GM18868 (cell line): ENCODE data around the gene CCDC85C.

ENCODE experiments used
- ATAC-seq: cut with Tn5 transposase; IDR thresholded peaks from one replicate; pipeline ENCODE4 v1.9.1; 2021; ENCODE audit warnings: mild to moderate bottlenecking, moderate library complexity; ENCODE audit not compliant: unreplicated experiment

CCDC85C gene

GRCh38 chr14:99606359-99606758, 2.4 kb upstream of the CCDC85C start:
- no peak for ATAC-seq

- ATAC-seq, result peak; percentile 37
These were observed 1.4 kb upstream of the CCDC85C start for GRCh38 chr14:99605299-99605961.

GRCh38 chr14:99604766-99605298, 825 bp upstream of the CCDC85C start:
- ATAC-seq, result no peak

GRCh38 chr14:99604278-99604765, 315 bp upstream of the CCDC85C start:
- ATAC-seq, result peak; percentile 92

- ATAC-seq, result no peak
These were observed 1.1 kb downstream of the CCDC85C start for GRCh38 chr14:99602788-99603415.

GRCh38 chr14:99602054-99602787, 1.8 kb downstream of the CCDC85C start:
- ATAC-seq, result no peak

GRCh38 chr14:99601361-99601831, 2.6 kb downstream of the CCDC85C start:
- ATAC-seq, result no peak

- no peak for ATAC-seq
These were observed 3.6 kb downstream of the CCDC85C start for GRCh38 chr14:99600232-99600888.

- ATAC-seq, result no peak
These were observed 4.6 kb downstream of the CCDC85C start for GRCh38 chr14:99599393-99599792.

GRCh38 chr14:99598774-99599173, 5.2 kb downstream of the CCDC85C start:
- no peak for ATAC-seq

- ATAC-seq, result no peak
These were observed 6.0 kb downstream of the CCDC85C start for GRCh38 chr14:99597911-99598600.

- no peak for ATAC-seq
These were observed 7.2 kb downstream of the CCDC85C start for GRCh38 chr14:99596772-99597171.

GRCh38 chr14:99596071-99596627, 7.9 kb downstream of the CCDC85C start:
- no peak for ATAC-seq

- no peak for ATAC-seq
These were observed 8.5 kb downstream of the CCDC85C start for GRCh38 chr14:99595524-99595923.

- ATAC-seq, result peak; percentile 84
These were observed 9.0 kb downstream of the CCDC85C start for GRCh38 chr14:99595034-99595433.

- ATAC-seq, result no peak
These were observed 9.8 kb downstream of the CCDC85C start for GRCh38 chr14:99593971-99594841.

GRCh38 chr14:99592933-99593753, 10.9 kb downstream of the CCDC85C start:
- no peak for ATAC-seq

- ATAC-seq, result no peak
These were observed 11.6 kb downstream of the CCDC85C start for GRCh38 chr14:99592394-99592793.
